Neural crest cell (in vitro differentiated cells): ENCODE data around the gene ESYT3. TPM values are rescaled to one million over a fixed set of nuclear protein-coding genes. Genes with fewer than 3 reads are reported as not detected.

ENCODE experiments used
- DNase-seq: peaks from one replicate; pipeline ENCODE4 v3.0.0; 2021; ENCODE audit warnings: low read depth, mixed read lengths, low spot score
- H3K27ac Mint-ChIP-seq: one replicate; pipeline ENCODE4 v1.8.0; 2021; ENCODE audit warnings: mild to moderate bottlenecking, mixed read lengths; ENCODE audit not compliant: unreplicated experiment
- H3K27me3 Mint-ChIP-seq: 2 replicates; pipeline ENCODE4 v1.8.0; 2021; ENCODE audit warnings: low read depth, mild to moderate bottlenecking, mixed read lengths
- H3K36me3 Mint-ChIP-seq: 2 replicates; pipeline ENCODE4 v1.8.0; 2021; ENCODE audit warnings: low read depth, mild to moderate bottlenecking, mixed read lengths
- H3K4me1 Mint-ChIP-seq: 2 replicates; pipeline ENCODE4 v1.8.0; 2021; ENCODE audit warnings: mixed read lengths
- H3K4me3 Mint-ChIP-seq: one replicate; pipeline ENCODE4 v1.8.0; 2021; ENCODE audit warnings: mild to moderate bottlenecking, mixed read lengths
- H3K9me3 Mint-ChIP-seq: 2 replicates; pipeline ENCODE4 v1.8.0; 2021; ENCODE audit warnings: mixed read lengths
- total RNA-seq: library from RNA; stranded (reverse); gene quantifications from 2 replicates; pipeline ENCODE4 v1.2.1, GENCODE V29; 2021
- TF ChIP-seq, protein P1 (sequence below): fragments of 200-600 bp; sonication (generic); conservative IDR thresholded peaks from 2 replicates; pipeline ENCODE4 v1.5.0; 2021; ENCODE audit warnings: antibody characterized with exemption, mild to moderate bottlenecking

The ESYT3 gene
- total RNA-seq, 1 donor from 2014 or later: 0.44 TPM

DNA sequence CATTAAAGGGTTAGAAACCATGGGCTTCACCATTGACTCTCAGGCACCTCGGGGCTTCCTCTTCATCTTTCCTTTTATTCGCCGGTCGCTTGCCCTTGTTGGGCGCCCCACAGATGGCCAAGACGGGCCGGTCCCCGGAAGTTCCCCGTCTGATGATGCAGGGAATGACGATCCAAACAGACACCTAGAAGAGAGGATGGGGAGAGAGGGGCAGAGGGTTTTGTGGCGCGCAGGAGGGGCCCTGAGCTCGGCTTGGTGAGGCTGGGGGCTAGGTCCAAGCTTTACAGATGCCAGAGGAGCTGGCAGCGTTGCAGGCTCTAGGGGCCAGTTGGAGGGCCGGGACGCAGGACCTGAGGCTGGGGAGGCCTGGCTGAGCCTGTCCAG lies 532 bp upstream of the ESYT3 start:
- Mint-ChIP-seq H3K4me1 (no peaks in the 10 kb centered on the region), H3K4me3 (peak overlapping the region; percentile 73), H3K27ac (no peak overlapping the region), H3K36me3 (no peaks in the 10 kb centered on the region), H3K27me3 (peaks cover 93% of the 10 kb centered on the region), H3K9me3 (no peaks in the 10 kb centered on the region)
- DNase-seq: no peak
- TF ChIP-seq, protein P1, sequence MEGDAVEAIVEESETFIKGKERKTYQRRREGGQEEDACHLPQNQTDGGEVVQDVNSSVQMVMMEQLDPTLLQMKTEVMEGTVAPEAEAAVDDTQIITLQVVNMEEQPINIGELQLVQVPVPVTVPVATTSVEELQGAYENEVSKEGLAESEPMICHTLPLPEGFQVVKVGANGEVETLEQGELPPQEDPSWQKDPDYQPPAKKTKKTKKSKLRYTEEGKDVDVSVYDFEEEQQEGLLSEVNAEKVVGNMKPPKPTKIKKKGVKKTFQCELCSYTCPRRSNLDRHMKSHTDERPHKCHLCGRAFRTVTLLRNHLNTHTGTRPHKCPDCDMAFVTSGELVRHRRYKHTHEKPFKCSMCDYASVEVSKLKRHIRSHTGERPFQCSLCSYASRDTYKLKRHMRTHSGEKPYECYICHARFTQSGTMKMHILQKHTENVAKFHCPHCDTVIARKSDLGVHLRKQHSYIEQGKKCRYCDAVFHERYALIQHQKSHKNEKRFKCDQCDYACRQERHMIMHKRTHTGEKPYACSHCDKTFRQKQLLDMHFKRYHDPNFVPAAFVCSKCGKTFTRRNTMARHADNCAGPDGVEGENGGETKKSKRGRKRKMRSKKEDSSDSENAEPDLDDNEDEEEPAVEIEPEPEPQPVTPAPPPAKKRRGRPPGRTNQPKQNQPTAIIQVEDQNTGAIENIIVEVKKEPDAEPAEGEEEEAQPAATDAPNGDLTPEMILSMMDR: no peak

DNA sequence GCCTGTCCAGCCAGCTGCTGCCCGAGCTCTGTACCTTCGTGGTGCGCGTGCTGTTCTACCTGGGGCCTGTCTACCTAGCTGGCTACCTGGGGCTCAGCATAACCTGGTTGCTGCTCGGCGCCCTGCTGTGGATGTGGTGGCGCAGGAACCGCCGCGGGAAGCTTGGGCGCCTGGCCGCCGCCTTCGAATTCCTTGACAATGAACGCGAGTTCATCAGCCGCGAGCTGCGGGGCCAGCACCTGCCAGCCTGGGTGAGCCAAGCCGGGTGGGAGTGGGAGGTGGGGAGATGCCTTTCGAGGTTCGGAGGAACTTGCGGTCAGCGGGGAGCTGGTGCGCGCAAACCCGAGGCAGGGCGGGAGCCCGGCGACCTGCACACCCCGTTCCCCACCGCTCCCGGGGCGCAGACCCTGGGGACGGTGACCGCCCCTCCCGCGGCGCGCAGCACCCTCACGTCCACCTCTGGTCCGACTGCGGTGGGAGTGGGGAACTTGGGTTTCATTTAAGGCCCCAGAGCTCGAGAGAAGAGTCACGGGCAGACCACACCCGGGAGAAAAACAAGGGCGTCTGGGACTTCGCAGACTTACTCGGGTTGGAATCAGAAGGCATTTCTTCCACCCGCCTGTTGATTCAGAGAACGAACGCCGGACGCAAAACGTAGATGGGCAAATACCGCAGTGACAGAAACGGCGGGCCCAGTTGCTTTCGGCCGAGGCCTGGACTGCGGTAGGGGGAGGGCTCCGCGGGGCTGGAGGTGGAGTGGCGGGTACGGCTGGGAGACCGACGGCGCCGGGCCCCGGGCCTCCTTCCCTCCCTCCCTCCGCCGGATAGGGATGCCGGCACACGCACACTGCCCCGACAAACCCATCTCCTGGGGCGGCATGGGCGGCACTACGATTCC lies 708 bp downstream of the ESYT3 start:
- H3K4me3 Mint-ChIP-seq: peak overlapping the region; percentile 68
- H3K27ac Mint-ChIP-seq: no peak overlapping the region
- DNase-seq: no peak
- H3K4me1 Mint-ChIP-seq: no peaks in the 10 kb centered on the region
- H3K36me3 Mint-ChIP-seq: no peaks in the 10 kb centered on the region
- peaks cover 90% of the 10 kb centered on the region for H3K27me3 Mint-ChIP-seq
- H3K9me3 Mint-ChIP-seq: no peaks in the 10 kb centered on the region
- TF ChIP-seq, protein P1: no peak

DNA sequence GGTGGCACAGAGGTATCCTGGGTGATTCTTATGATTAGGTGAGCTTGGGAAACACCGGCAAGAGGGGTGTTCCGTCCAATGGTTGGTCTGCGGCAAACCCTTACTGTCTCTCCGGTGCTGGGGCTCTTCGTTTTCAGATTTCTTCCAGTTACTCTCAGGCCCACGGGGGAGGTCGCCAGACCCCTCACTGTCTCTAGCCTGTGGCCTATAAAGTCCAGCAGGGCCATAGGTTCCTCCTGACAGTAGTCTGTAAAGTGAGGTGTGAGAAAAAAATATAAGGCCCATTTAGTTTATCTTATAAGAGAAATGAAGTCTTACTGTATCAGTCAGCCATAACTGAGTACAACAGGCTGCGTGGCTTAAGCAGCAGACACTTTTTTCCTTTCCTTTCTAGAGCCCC lies 1.4 kb downstream of the ESYT3 start:
- H3K27me3 Mint-ChIP-seq: peaks cover 87% of the 10 kb centered on the region

DNA sequence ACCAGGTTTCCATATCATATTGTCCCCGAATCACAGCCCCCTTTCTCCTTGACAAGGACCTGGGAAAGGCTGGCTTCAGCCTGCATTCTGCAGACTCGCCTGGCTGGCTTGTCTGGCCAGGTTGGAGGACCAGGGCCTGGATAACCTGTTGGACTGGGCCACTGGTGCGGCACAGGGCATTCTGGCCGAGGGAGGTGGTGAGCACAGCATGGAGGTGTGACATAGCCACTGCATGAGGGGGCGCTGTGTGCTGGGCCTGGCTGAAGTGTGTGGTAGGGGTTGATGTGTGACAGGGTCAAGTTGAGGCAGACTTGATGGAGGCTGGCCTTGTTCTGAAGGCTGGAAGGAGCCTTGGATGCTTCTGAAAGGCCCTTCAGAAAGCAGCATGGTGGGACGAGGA lies 2.9 kb downstream of the ESYT3 start:
- peaks cover 74% of the 10 kb centered on the region for H3K27me3 Mint-ChIP-seq
- TF ChIP-seq, protein P1: no peak
- H3K36me3 Mint-ChIP-seq: no peaks in the 10 kb centered on the region
- H3K27ac Mint-ChIP-seq: no peak overlapping the region
- no peak for DNase-seq
- peaks cover 2% of the 10 kb centered on the region for H3K4me1 Mint-ChIP-seq
- no peaks in the 10 kb centered on the region for H3K9me3 Mint-ChIP-seq
- H3K4me3 Mint-ChIP-seq: no peak overlapping the region

More for the DNA sequence above, 1.4 kb downstream of the ESYT3 start:
- DNase-seq: no peak
- TF ChIP-seq, protein P1: no peak
- H3K4me1 Mint-ChIP-seq: no peaks in the 10 kb centered on the region
- no peaks in the 10 kb centered on the region for H3K9me3 Mint-ChIP-seq
- no peak overlapping the region for H3K27ac Mint-ChIP-seq
- peak overlapping the region; percentile 68 for H3K4me3 Mint-ChIP-seq
- no peaks in the 10 kb centered on the region for H3K36me3 Mint-ChIP-seq

DNA sequence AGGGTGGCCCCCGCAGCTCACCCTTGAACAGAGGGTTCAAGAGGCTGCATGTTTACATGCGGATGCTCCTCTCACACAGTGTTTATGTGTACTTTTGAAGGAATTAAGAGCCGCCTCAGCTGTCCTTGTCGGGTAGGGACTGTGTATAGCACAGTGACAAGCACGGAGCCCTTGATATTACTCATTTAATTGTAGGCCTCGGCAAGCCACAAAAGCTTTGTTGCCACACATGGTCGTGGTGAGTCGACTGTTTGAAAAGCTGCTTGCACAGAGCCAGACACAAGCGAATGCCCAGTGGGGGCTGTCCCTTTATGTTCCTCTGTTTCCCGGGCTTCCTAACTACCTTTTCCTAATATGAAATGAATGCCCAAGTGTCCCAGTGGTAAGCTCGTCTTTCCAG lies 4.5 kb downstream of the ESYT3 start:
- no peak overlapping the region for H3K27ac Mint-ChIP-seq
- no peaks in the 10 kb centered on the region for H3K9me3 Mint-ChIP-seq
- peaks cover 5% of the 10 kb centered on the region for H3K4me1 Mint-ChIP-seq
- DNase-seq: no peak
- peaks cover 61% of the 10 kb centered on the region for H3K27me3 Mint-ChIP-seq
- H3K36me3 Mint-ChIP-seq: no peaks in the 10 kb centered on the region
- TF ChIP-seq, protein P1: no peak
- H3K4me3 Mint-ChIP-seq: no peak overlapping the region
